Spleen (tissue), 11 donors: ENCODE measurements around the gene MAT2B. TPM values are rescaled to one million over a fixed set of nuclear protein-coding genes. Genes with fewer than 3 reads are reported as not detected.
"Not testable (repeated sequence)": the region's sequence is repeated elsewhere in the genome, so short reads cannot be mapped to it uniquely, and the experiment has no call there.

Experiments used
- DNase-seq: peaks from one replicate; pipeline ENCODE4 v3.0.0-alpha.2; 2020
- H3K27ac ChIP-seq, 8 donors: fragments of 200-600 bp; sonication (generic) in 7 of 8; 1 replicate in 4 of 8; 2 replicates in 4 of 8; pipeline versions ENCODE4 v1.5.0 to v1.8.0; 2016 to 2021; ENCODE audit warnings: inconsistent platforms in 4 of 8, mild to moderate bottlenecking in 4 of 8, moderate library complexity in 1 of 8
- H3K27me3 ChIP-seq, 7 donors: fragments of 200-600 bp; sonication (generic) in 6 of 7; replicated peaks in 1 of 7; 1 replicate in 4 of 7; 2 replicates in 3 of 7; pipeline versions ENCODE4 v1.5.0 to v1.8.0; 2016 to 2021; ENCODE audit warnings: inconsistent platforms in 3 of 7, mild to moderate bottlenecking in 1 of 7
- H3K36me3 ChIP-seq, 6 donors: fragments of 200-600 bp; sonication (generic) in 5 of 6; 1 replicate in 4 of 6; 2 replicates in 2 of 6; pipeline versions ENCODE4 v1.5.0 to v1.8.0; 2016 to 2021; ENCODE audit warnings: inconsistent platforms in 2 of 6
- H3K4me1 ChIP-seq, 6 donors: fragments of 200-600 bp; sonication (generic) in 5 of 6; 1 replicate in 3 of 6; 2 replicates in 3 of 6; pipeline versions ENCODE4 v1.5.0 to v1.8.0; 2016 to 2021; ENCODE audit warnings: inconsistent platforms in 3 of 6
- H3K4me3 ChIP-seq, 8 donors: fragments of 200-600 bp; sonication (generic) in 7 of 8; 1 replicate in 4 of 8; 2 replicates in 4 of 8; pipeline versions ENCODE4 v1.5.0 to v1.8.0; 2016 to 2021; ENCODE audit warnings: inconsistent platforms in 4 of 8, mild to moderate bottlenecking in 4 of 8, moderate library complexity in 2 of 8
- H3K9me3 ChIP-seq, 8 donors: fragments of 200-600 bp; sonication (generic) in 7 of 8; 1 replicate in 4 of 8; 2 replicates in 4 of 8; pipeline versions ENCODE4 v1.5.0 to v1.8.0; 2016 to 2021; ENCODE audit warnings: inconsistent platforms in 4 of 8
- POLR2A ChIP-seq, 3 donors: fragments of 450-650 bp; IDR thresholded peaks; one replicate each; pipeline ENCODE4 v1.5.1; 2017; ENCODE audit warnings: antibody characterized with exemption in 3 of 3, mild to moderate bottlenecking in 1 of 3
- POLR2AphosphoS5 ChIP-seq, 3 donors: sonication (generic); formaldehyde crosslinking; IDR thresholded peaks; one replicate each; pipeline ENCODE4 v1.5.1; 2017; ENCODE audit warnings: antibody characterized with exemption in 3 of 3
- WGBS, 5 donors: extraction: QIAGEN DNeasy Blood & Tissue Kit in 3 of 5; methylation state at CpG; one replicate each; pipeline versions ENCODE4 v1.1.5 to v1.1.7; 2013 to 2018; 5-methylcytosine and 5-hydroxymethylcytosine counted together
- intact Hi-C: fragments of 100-400 bp; cut with DNase I; formaldehyde crosslinking; loops from one replicate; pipeline ENCODE4 v1.15.0; 2023; ENCODE audit warnings: low total_unique reads
- polyA plus RNA-seq, 3 donors: library from polyadenylated mRNA; stranded (reverse); fragments of 200-250 nt; gene quantifications; one replicate each; pipeline ENCODE4 v1.2.1, GENCODE V29; 2013
- total RNA-seq, 7 donors: library from RNA; depleted of rRNA in 3 of 7; stranded (reverse); fragments of >200 nt in 3 of 7; fragmentation: NEBNext Ultra II Directional in 4 of 7; extraction: Animal tissue kit (Norgen Biotek cat#: 25700) in 4 of 7; gene quantifications; one replicate each; pipeline versions ENCODE4 v1.1.0 to v1.2.1, GENCODE V29; 2016 to 2021
- TF ChIP-seq, protein P1 (sequence below), 11 experiments: fragments of 200-600 bp in 7 of 11; fragments of 450-650 bp in 4 of 11; sonication (generic) in 4 of 11; IDR thresholded peaks in 8 of 11; conservative IDR thresholded peaks in 3 of 11; 1 replicate in 7 of 11; 2 replicates in 4 of 11; pipeline versions ENCODE4 v1.4.0 to v1.8.0; 2016 to 2021; ENCODE audit warnings: antibody characterized with exemption in 11 of 11, inconsistent platforms in 4 of 11, mild to moderate bottlenecking in 1 of 11
- donor health status: healthy with polysubstance abuse.
- donor health status: DM: no; HTN: no; CAD: no; lungs with moderate emphysema.
- donor health status: DM: no; HTN: no; CAD: no.
- donor health status: Bipolar disorder and iron deficiency.
- donor health status: healthy.
- donor health status: DM: no; HTN: no; CAD: no.
- donor health status: DM: yes; HTN: yes; CAD: no.

MAT2B gene
- total and polyA plus RNA-seq, 10 donors = 61.6 to 110 (median 89.6) TPM

- 65 to 84% (median 69%) methylated on average over 2 of the region's 2 CpGs for WGBS, 5 donors
- intact Hi-C loops = no loop called here
- H3K4me3 ChIP-seq = no peak overlapping the region
- H3K4me1 ChIP-seq = peaks cover 0 to 20% (median 0%) of the 10 kb centered on the region in 6 donors
- no peak overlapping the region for H3K27ac ChIP-seq
- H3K27me3 ChIP-seq = no peaks in the 10 kb centered on the region
- no peaks in the 10 kb centered on the region for H3K36me3 ChIP-seq
- DNase-seq = no peak
- TF ChIP-seq POLR2A (IDR thresholded peaks at IDR 0.05) (no peak), POLR2AphosphoS5 (IDR thresholded peaks at IDR 0.05) (no peak)
- TF ChIP-seq, protein P1, sequence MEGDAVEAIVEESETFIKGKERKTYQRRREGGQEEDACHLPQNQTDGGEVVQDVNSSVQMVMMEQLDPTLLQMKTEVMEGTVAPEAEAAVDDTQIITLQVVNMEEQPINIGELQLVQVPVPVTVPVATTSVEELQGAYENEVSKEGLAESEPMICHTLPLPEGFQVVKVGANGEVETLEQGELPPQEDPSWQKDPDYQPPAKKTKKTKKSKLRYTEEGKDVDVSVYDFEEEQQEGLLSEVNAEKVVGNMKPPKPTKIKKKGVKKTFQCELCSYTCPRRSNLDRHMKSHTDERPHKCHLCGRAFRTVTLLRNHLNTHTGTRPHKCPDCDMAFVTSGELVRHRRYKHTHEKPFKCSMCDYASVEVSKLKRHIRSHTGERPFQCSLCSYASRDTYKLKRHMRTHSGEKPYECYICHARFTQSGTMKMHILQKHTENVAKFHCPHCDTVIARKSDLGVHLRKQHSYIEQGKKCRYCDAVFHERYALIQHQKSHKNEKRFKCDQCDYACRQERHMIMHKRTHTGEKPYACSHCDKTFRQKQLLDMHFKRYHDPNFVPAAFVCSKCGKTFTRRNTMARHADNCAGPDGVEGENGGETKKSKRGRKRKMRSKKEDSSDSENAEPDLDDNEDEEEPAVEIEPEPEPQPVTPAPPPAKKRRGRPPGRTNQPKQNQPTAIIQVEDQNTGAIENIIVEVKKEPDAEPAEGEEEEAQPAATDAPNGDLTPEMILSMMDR (IDR thresholded peaks at IDR 0.05 in 8 of 11, conservative IDR thresholded peaks at IDR 0.05 in 3 of 11) = no peak
- H3K9me3 ChIP-seq = no peaks in the 10 kb centered on the region
Observed at GRCh38 chr5:163533223-163533622, 27.8 kb downstream of the MAT2B start.

DNA sequence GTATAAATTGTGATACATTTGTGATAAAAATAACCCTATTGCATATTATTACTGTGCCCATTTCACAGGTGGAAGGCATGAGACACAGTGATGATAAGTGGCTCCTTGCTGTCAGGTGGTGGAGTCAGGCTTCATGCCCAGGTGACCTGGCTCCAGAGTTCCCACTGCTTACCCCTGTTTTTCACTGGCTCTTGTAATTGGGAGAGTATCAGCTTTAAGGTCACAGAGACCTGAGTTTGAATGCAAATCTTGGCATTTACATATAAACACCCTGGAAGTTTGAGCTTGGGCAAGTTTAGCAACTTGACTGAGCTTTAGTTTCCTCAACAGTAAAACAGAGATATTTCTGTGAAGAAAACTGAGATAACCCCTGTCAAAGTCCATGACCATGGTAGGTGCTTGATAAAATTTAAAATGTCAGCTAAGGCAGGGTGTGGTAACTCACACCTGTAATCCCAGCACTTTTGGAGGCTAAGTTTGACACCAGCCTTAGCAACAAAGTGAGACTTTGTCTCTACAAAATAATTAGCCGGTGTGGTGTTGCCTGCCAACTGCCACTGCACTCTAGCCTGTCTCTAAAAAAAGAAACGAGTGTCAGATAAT lies 29.2 kb downstream of the MAT2B start:
- Histone ChIP-seq H3K4me3 (no peak overlapping the region), H3K36me3 (no peaks in the 10 kb centered on the region), H3K9me3 (no peaks in the 10 kb centered on the region), H3K27ac (peak overlapping the region in 2 of 8 donors; percentile 11 to 26), H3K27me3 (no peaks in the 10 kb centered on the region), H3K4me1 (peaks cover 0 to 20% (median 0%) of the 10 kb centered on the region in 6 donors)
- DNase-seq = no peak
- WGBS, 5 donors = 51 to 79% (median 70%) methylated on average over 2 of the region's 2 CpGs
- intact Hi-C loops = no loop called here
- TF ChIP-seq POLR2AphosphoS5 (IDR thresholded peaks at IDR 0.05) (no peak), POLR2A (IDR thresholded peaks at IDR 0.05) (no peak)
- TF ChIP-seq, protein P1 (IDR thresholded peaks at IDR 0.05 in 8 of 11, conservative IDR thresholded peaks at IDR 0.05 in 3 of 11) = no peak

DNA sequence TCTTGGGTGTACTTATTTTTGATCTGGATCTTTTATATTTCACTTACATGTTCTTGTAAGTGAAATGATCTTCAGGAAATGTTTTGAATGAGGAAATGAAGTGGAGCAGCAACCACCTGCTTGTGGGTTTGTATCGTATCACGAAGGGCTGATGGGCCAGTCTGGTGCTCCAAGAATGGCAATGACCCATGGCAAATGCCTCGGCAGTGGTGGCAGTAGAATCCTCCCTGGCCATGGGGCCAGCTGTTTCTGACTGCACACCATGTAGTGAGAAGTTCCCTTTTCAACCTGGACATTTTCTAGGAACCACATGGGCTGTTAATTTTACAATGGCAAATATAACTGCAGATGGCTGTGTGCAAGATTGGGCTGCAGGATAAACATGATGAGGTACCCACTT lies 29.9 kb downstream of the MAT2B start:
- Histone ChIP-seq H3K4me1 (peaks cover 0 to 20% (median 0%) of the 10 kb centered on the region in 6 donors), H3K27ac (peak overlapping the region in 1 of 8 donors; percentile 26), H3K36me3 (no peaks in the 10 kb centered on the region), H3K27me3 (no peaks in the 10 kb centered on the region), H3K4me3 (no peak overlapping the region), H3K9me3 (no peaks in the 10 kb centered on the region)
- 16 to 61% (median 54%) methylated on average over 3 of the region's 3 CpGs for WGBS, 5 donors
- intact Hi-C loops = no loop called here
- TF ChIP-seq POLR2AphosphoS5 (IDR thresholded peaks at IDR 0.05) = no peak
- TF ChIP-seq POLR2A (IDR thresholded peaks at IDR 0.05) = no peak
- DNase-seq = no peak

DNA sequence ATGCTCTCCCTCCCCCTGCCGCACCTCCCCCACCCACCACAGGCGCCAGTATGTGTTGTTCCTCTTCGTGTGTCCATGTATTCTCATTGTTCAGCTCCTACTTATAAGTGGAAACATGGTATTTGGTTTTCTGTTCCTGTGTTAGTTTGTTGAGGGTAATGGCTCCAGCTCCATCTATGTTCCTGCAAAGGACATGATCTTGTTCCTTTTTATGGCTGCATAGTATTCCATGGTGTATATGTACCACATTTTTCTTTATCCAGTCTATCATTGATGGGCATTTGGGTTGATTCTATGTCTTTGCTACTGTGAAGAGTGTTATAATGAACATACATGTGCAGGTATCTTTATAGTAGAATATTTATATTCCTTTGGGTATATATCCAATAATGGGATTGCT lies 31.0 kb downstream of the MAT2B start:
- H3K4me3 ChIP-seq, H3K36me3 ChIP-seq, H3K27ac ChIP-seq, DNase-seq, H3K9me3 ChIP-seq, H3K27me3 ChIP-seq, intact Hi-C loops: not testable (repeated sequence)
- WGBS, 5 donors = 91 to 96% (median 94%) methylated on average over 3 of the region's 3 CpGs
- H3K4me1 ChIP-seq = peaks cover 0 to 20% (median 0%) of the 10 kb centered on the region in 6 donors

DNA sequence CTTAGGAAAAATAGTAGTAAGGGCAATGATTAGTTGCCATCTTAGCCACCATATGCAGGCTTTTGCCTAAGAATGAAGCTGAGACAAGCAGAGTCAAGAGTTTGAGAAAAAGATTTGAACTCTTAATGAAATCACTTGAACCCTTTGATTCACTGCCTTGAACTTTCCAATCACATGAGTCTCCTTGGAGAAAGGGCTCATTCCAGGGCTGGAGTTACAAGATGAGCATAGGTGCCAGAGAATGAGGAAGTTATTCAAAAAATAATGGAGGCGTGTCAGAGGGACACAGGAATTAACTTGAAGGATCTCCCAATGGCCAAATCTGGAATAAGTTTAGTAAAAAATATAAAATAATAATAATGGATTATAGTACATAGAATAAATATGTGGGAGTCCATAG lies 35.3 kb downstream of the MAT2B start:
- Histone ChIP-seq H3K27ac (no peak overlapping the region), H3K36me3 (no peaks in the 10 kb centered on the region), H3K9me3 (no peaks in the 10 kb centered on the region), H3K27me3 (peaks cover 0 to 6% (median 0%) of the 10 kb centered on the region in 7 donors), H3K4me1 (peaks cover 0 to under 1% (median 0%) of the 10 kb centered on the region in 6 donors), H3K4me3 (no peak overlapping the region)
- no peak for DNase-seq
- WGBS, 5 donors = 82 to 92% (median 84%) methylated on average over 1 of the region's 1 CpG
- intact Hi-C loops = no loop called here
- TF ChIP-seq POLR2A (IDR thresholded peaks at IDR 0.05) = no peak
- TF ChIP-seq POLR2AphosphoS5 (IDR thresholded peaks at IDR 0.05) = no peak
- TF ChIP-seq, protein P1 (IDR thresholded peaks at IDR 0.05 in 8 of 11, conservative IDR thresholded peaks at IDR 0.05 in 3 of 11) = no peak
